ENCODE measurements around the gene ACTG2. TPM values are rescaled to one million over a fixed set of nuclear protein-coding genes. Genes with fewer than 3 reads are reported as not detected.

Gene ACTG2
- total RNA-seq, 1 experiment from 2014 or later: 1.5 TPM

DNA sequence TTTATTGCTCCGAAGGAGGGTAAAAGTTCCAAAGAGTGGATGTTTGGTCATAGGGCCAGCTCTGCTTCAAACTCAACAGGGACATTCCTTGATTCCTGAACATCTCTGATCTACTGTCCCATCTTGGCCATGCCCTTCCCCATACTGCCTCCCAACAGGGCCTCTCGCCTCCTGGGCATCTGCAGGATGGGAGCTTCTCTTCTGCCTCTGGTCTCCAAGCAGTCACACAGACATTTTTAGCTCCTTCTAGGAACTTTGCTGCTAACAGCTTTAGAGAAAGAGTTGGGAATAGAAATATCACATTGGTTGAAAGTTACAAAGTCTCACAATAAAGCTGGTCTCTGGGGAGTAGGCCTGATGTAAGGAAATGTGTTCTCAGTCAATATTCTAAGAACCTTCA, 24.5 kb downstream of the ACTG2 start:
- Histone ChIP-seq H4K20me1 (ENCODE audit: control insufficient read depth, insufficient read depth, insufficient read length) (no peaks in the 10 kb centered on the region), H2AFZ (ENCODE audit: low read length) (no peak overlapping the region), H2BK5ac (ENCODE audit: insufficient read length, low read length) (no peak overlapping the region), H2BK20ac (ENCODE audit: low read depth, low read length, poor library complexity, severe bottlenecking) (no peak overlapping the region), H3K27ac (ENCODE audit: insufficient read length, low read depth, low read length) (no peak overlapping the region), H2AK5ac (ENCODE audit: insufficient read length, low read length) (no peak overlapping the region), H2BK15ac (ENCODE audit: low read depth, low read length) (no peak overlapping the region), H4K5ac (ENCODE audit: insufficient read length, low read depth, low read length) (no peak overlapping the region), H3K18ac (ENCODE audit: insufficient read length, low read depth, low read length) (no peak overlapping the region), H2BK12ac (ENCODE audit: insufficient read length, low read depth, low read length) (no peak overlapping the region), H3K56ac (ENCODE audit: insufficient read length, low read depth, low read length) (no peak overlapping the region), H4K91ac (ENCODE audit: insufficient read length, low read depth, low read length) (no peak overlapping the region), H3K4me1 (ENCODE audit: insufficient read depth, low read length) (no peaks in the 10 kb centered on the region), H3K9ac (ENCODE audit: extremely low read depth, insufficient read length, low read length) (no peak overlapping the region), H3K79me2 (ENCODE audit: insufficient read depth, low read length) (no peaks in the 10 kb centered on the region), H3K23me2 (ENCODE audit: insufficient read length, low read depth, low read length, poor library complexity, severe bottlenecking) (no peaks in the 10 kb centered on the region), H3T11ph (ENCODE audit: low read length) (no peak overlapping the region), H3K4ac (ENCODE audit: low read depth, low read length) (no peak overlapping the region), H3K23ac (ENCODE audit: insufficient read length, low read depth, low read length) (no peak overlapping the region), H3K14ac (ENCODE audit: insufficient read depth, low read length) (no peak overlapping the region), H3K9me3 (ENCODE audit: control insufficient read depth, low read depth, low read length) (no peaks in the 10 kb centered on the region), H4K8ac (replicated peaks; ENCODE audit: insufficient read length, low read depth, low read length) (no peak overlapping the region), H2BK120ac (ENCODE audit: low read depth, low read length, poor library complexity, severe bottlenecking) (no peak overlapping the region), H3K79me1 (ENCODE audit: insufficient read depth, low read depth, low read length, poor library complexity, severe bottlenecking) (no peaks in the 10 kb centered on the region), H3K4me2 (ENCODE audit: insufficient read depth, insufficient read length, low read length) (no peak overlapping the region), H3K27me3 (ENCODE audit: insufficient read depth, low read length) (no peaks in the 10 kb centered on the region)
- no CpG with 5 or more reads among the region's 2 CpGs for WGBS (ENCODE audit: extremely low coverage, insufficient read length, low lambda C conversion rate)
- DNase-seq: no peak
- H3K27me3 Mint-ChIP-seq (ENCODE audit: low read depth): peaks cover 9% of the 10 kb centered on the region
- no peaks in the 10 kb centered on the region for H3K9me3 Mint-ChIP-seq
- peaks cover 10% of the 10 kb centered on the region in 2 experiments for H3K4me1 Mint-ChIP-seq
- no peaks in the 10 kb centered on the region for H3K36me3 Mint-ChIP-seq (ENCODE audit: insufficient read depth in 1 of 3, low read depth in 3 of 3)
- no peak overlapping the region for H3K27ac Mint-ChIP-seq
- H3K4me3 Mint-ChIP-seq: no peak overlapping the region
- TF ChIP-seq, protein P1, sequence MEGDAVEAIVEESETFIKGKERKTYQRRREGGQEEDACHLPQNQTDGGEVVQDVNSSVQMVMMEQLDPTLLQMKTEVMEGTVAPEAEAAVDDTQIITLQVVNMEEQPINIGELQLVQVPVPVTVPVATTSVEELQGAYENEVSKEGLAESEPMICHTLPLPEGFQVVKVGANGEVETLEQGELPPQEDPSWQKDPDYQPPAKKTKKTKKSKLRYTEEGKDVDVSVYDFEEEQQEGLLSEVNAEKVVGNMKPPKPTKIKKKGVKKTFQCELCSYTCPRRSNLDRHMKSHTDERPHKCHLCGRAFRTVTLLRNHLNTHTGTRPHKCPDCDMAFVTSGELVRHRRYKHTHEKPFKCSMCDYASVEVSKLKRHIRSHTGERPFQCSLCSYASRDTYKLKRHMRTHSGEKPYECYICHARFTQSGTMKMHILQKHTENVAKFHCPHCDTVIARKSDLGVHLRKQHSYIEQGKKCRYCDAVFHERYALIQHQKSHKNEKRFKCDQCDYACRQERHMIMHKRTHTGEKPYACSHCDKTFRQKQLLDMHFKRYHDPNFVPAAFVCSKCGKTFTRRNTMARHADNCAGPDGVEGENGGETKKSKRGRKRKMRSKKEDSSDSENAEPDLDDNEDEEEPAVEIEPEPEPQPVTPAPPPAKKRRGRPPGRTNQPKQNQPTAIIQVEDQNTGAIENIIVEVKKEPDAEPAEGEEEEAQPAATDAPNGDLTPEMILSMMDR (conservative IDR thresholded peaks at IDR 0.05): no peak

All from H9 (cell line).